Thyroid gland (tissue), 4 donors: ENCODE results near the gene SPATA2.

Source experiments
- CTCF ChIP-seq, 6 experiments: fragments of 200-600 bp in 3 of 6; fragments of 450-650 bp in 3 of 6; sonication (generic) in 3 of 6; IDR thresholded peaks; one replicate each; pipeline ENCODE4 v1.5.1; 2016 to 2019; ENCODE audit warnings: antibody characterized with exemption in 6 of 6, mild to moderate bottlenecking in 2 of 6, inconsistent platforms in 1 of 6, moderate library complexity in 1 of 6
- POLR2A ChIP-seq, 2 donors: fragments of 450-650 bp; IDR thresholded peaks; one replicate each; pipeline ENCODE4 v1.6.1; 2017; ENCODE audit warnings: antibody characterized with exemption in 2 of 2, mild to moderate bottlenecking in 2 of 2, moderate library complexity in 1 of 2

- TF ChIP-seq POLR2A (IDR thresholded peaks at IDR 0.05) (no peak), CTCF (IDR thresholded peaks at IDR 0.05) (no peak)
These were observed 20.4 kb upstream of the SPATA2 start for GRCh38 chr20:49935746-49936152.
